Neural progenitor cell (in vitro differentiated cells): ENCODE measurements around the gene FOXN3. TPM values are rescaled to one million over a fixed set of nuclear protein-coding genes. Genes with fewer than 3 reads are reported as not detected.
A peak's percentile ranks its signal among the peaks of the same experiment; 100 is the strongest.

Experiments used
- DNase-seq: peaks from one replicate; pipeline ENCODE4 v3.0.0-alpha.2; 2016; ENCODE audit warnings: low spot score
- H2AFZ ChIP-seq: fragments of 200-600 bp; sonication (generic); replicated peaks from 2 replicates; pipeline ENCODE4 v1.6.1; 2016; ENCODE audit warnings: antibody characterized with exemption
- H3F3A ChIP-seq: fragments of 200-600 bp; sonication (generic); 2 replicates; pipeline ENCODE4 v1.6.1; 2016; ENCODE audit warnings: antibody characterized with exemption, low read depth
- H3K27ac ChIP-seq: fragments of 200-600 bp; sonication (generic); 2 replicates; pipeline ENCODE4 v1.5.1; 2016; ENCODE audit warnings: mild to moderate bottlenecking
- H3K27me3 ChIP-seq: fragments of 200-600 bp; sonication (generic); 2 replicates; pipeline ENCODE4 v1.6.1; 2016; ENCODE audit warnings: mild to moderate bottlenecking, moderate library complexity
- H3K36me3 ChIP-seq: fragments of 200-600 bp; sonication (generic); 2 replicates; pipeline ENCODE4 v1.5.1; 2016
- H3K4me1 ChIP-seq: fragments of 200-600 bp; sonication (generic); 2 replicates; pipeline ENCODE4 v1.6.1; 2016; ENCODE audit warnings: mixed run types
- H3K4me2 ChIP-seq: fragments of 200-600 bp; sonication (generic); 2 replicates; pipeline ENCODE4 v1.6.1; 2016
- H3K4me3 ChIP-seq: fragments of 200-600 bp; sonication (generic); 2 replicates; pipeline ENCODE4 v1.5.1; 2016
- H3K79me2 ChIP-seq: fragments of 200-600 bp; sonication (generic); 2 replicates; pipeline ENCODE4 v1.6.1; 2016; ENCODE audit warnings: low read depth
- H3K9ac ChIP-seq: fragments of 200-600 bp; sonication (generic); 2 replicates; pipeline ENCODE4 v1.6.1; 2016
- H3K9me3 ChIP-seq: fragments of 200-600 bp; sonication (generic); 2 replicates; pipeline ENCODE4 v1.5.1; 2016; ENCODE audit warnings: low read depth
- H4K20me1 ChIP-seq: fragments of 200-600 bp; sonication (generic); 2 replicates; pipeline ENCODE4 v1.6.1; 2016; ENCODE audit warnings: low read depth
- H3K27ac Mint-ChIP-seq: 3 replicates; pipeline ENCODE4 v1.8.0; 2021; ENCODE audit warnings: mixed read lengths
- H3K27me3 Mint-ChIP-seq: 2 replicates; pipeline ENCODE4 v1.8.0; 2022; ENCODE audit warnings: low read depth, mild to moderate bottlenecking, inconsistent platforms, moderate library complexity, mixed read lengths; ENCODE audit not compliant: insufficient read depth
- H3K36me3 Mint-ChIP-seq: 3 replicates; pipeline ENCODE4 v1.8.0; 2021; ENCODE audit warnings: mixed read lengths
- H3K4me1 Mint-ChIP-seq: 3 replicates; pipeline ENCODE4 v1.8.0; 2021; ENCODE audit warnings: mixed read lengths
- H3K4me3 Mint-ChIP-seq: 3 replicates; pipeline ENCODE4 v1.8.0; 2021; ENCODE audit warnings: mild to moderate bottlenecking, moderate library complexity, mixed read lengths
- H3K9me3 Mint-ChIP-seq: 3 replicates; pipeline ENCODE4 v1.8.0; 2020; ENCODE audit warnings: mixed read lengths
- CTCF ChIP-seq: fragments of 200-600 bp; sonication (generic); IDR thresholded peaks from 2 replicates; pipeline ENCODE4 v1.5.1; 2017; ENCODE audit warnings: antibody characterized with exemption, mild to moderate bottlenecking
- EZH2 ChIP-seq: fragments of 200-600 bp; sonication (generic); IDR thresholded peaks from 2 replicates; pipeline ENCODE4 v1.6.1; 2017; ENCODE audit warnings: antibody characterized with exemption, mild to moderate bottlenecking, moderate library complexity
- EZH2phosphoT487 ChIP-seq: fragments of 200-600 bp; sonication (generic); IDR thresholded peaks from 2 replicates; pipeline ENCODE4 v1.6.1; 2017; ENCODE audit warnings: antibody characterized with exemption
- total RNA-seq: library from RNA; depleted of rRNA; stranded (reverse); fragments of >200 nt; gene quantifications from 2 replicates; pipeline ENCODE4 v1.2.3, GENCODE V29; 2015; ENCODE audit warnings: low replicate concordance

Gene FOXN3
- total RNA-seq, 1 donor from 2014 or later, result 39.5 TPM

GRCh38 chr14:89190765-89191513 is 226.1 kb downstream of the FOXN3 start:
- Mint-ChIP-seq H3K4me1 (peaks cover 24% of the 10 kb centered on the region), H3K27me3 (peaks cover 4% of the 10 kb centered on the region), H3K27ac (peak overlapping the region; percentile 65), H3K9me3 (peaks cover 9% of the 10 kb centered on the region), H3K36me3 (peaks cover 10% of the 10 kb centered on the region), H3K4me3 (peak overlapping the region; percentile 49)
- Histone ChIP-seq H3K4me3 (no peak overlapping the region), H3K36me3 (no peaks in the 10 kb centered on the region), H2AFZ (no peak overlapping the region), H3K79me2 (no peaks in the 10 kb centered on the region), H4K20me1 (peaks cover 22% of the 10 kb centered on the region), H3K4me2 (no peak overlapping the region), H3K27ac (no peak overlapping the region), H3K27me3 (no peaks in the 10 kb centered on the region), H3K4me1 (peaks cover 12% of the 10 kb centered on the region), H3K9me3 (no peaks in the 10 kb centered on the region), H3K9ac (no peak overlapping the region), H3F3A (peaks cover 12% of the 10 kb centered on the region)
- TF ChIP-seq EZH2, result no peak
- TF ChIP-seq CTCF, result no peak
- no peak for TF ChIP-seq EZH2phosphoT487
- peak; percentile 59 for DNase-seq

GRCh38 chr14:89188492-89188891 is 228.5 kb downstream of the FOXN3 start:
- no peak overlapping the region for H3K27ac ChIP-seq
- H3K9me3 Mint-ChIP-seq, result peaks cover 3% of the 10 kb centered on the region
- H3K27ac Mint-ChIP-seq, result no peak overlapping the region
- no peak overlapping the region for H3K4me3 ChIP-seq
- no peak overlapping the region for H2AFZ ChIP-seq
- no peak overlapping the region for H3K4me3 Mint-ChIP-seq
- H3K4me2 ChIP-seq, result no peak overlapping the region
- H3K4me1 Mint-ChIP-seq, result peaks cover 35% of the 10 kb centered on the region
- no peak overlapping the region for H3K9ac ChIP-seq
- H3K4me1 ChIP-seq, result peaks cover 24% of the 10 kb centered on the region
- TF ChIP-seq EZH2 (no peak), EZH2phosphoT487 (no peak), CTCF (no peak)
- H3F3A ChIP-seq, result peaks cover 21% of the 10 kb centered on the region
- H3K9me3 ChIP-seq, result no peaks in the 10 kb centered on the region
- peaks cover 31% of the 10 kb centered on the region for H4K20me1 ChIP-seq
- H3K36me3 Mint-ChIP-seq, result peaks cover 4% of the 10 kb centered on the region
- peaks cover 20% of the 10 kb centered on the region for H3K79me2 ChIP-seq
- DNase-seq, result no peak
- no peaks in the 10 kb centered on the region for H3K36me3 ChIP-seq
- no peaks in the 10 kb centered on the region for H3K27me3 ChIP-seq
- peaks cover 8% of the 10 kb centered on the region for H3K27me3 Mint-ChIP-seq

- Histone ChIP-seq H2AFZ (no peak overlapping the region), H3F3A (peaks cover 21% of the 10 kb centered on the region)
These were observed 229.5 kb downstream of the FOXN3 start for GRCh38 chr14:89187501-89187900.

More at GRCh38 chr14:89187501-89187900, 229.5 kb downstream of the FOXN3 start:
- Histone ChIP-seq H3K9ac (no peak overlapping the region), H3K4me1 (peaks cover 24% of the 10 kb centered on the region), H3K27ac (no peak overlapping the region), H3K4me2 (no peak overlapping the region), H3K9me3 (no peaks in the 10 kb centered on the region), H3K27me3 (no peaks in the 10 kb centered on the region), H3K36me3 (no peaks in the 10 kb centered on the region), H3K79me2 (peaks cover 20% of the 10 kb centered on the region), H4K20me1 (peaks cover 31% of the 10 kb centered on the region), H3K4me3 (no peak overlapping the region)
- Mint-ChIP-seq H3K9me3 (no peaks in the 10 kb centered on the region), H3K36me3 (peaks cover 5% of the 10 kb centered on the region), H3K4me1 (peaks cover 35% of the 10 kb centered on the region), H3K27ac (peak overlapping the region; percentile 16), H3K4me3 (no peak overlapping the region), H3K27me3 (peaks cover 11% of the 10 kb centered on the region)
- no peak for DNase-seq
- TF ChIP-seq EZH2 (no peak), EZH2phosphoT487 (no peak), CTCF (no peak)
